Measurements from ENCODE around the gene EMP1.
"Not testable (repeated sequence)": the region's sequence is repeated elsewhere in the genome, so short reads cannot be mapped to it uniquely, and the experiment has no call there.

The EMP1 gene

GRCh38 chr12:13267826-13268225, 71.3 kb downstream of the EMP1 start:
- not testable (repeated sequence) for DNase-seq

DNA sequence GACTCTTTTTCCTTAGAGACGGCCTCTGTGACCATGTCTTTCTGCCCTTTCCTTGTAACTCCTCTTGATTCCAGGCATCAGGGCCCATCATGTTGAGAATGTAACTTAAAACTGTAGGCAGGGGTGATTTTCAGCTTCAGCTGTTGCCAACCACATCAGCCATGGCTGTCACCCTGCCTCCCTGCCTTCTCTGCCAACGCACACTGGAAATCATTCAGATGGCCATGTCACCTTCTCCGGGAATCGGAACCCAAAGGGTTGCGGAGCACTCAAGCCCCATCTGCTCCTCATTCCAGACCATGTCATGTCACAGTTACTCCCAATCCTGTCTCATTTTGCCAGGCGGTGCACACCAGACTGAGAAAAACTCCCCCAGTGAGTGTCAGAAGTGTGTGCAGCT, 72.1 kb downstream of the EMP1 start:
- DNase-seq, result no peak

Measured in CD4-positive, alpha-beta T cell treated with Interleukin-10 for 1 hour (primary cell).